ENCODE measurements around the gene AGRP.

AGRP gene

GRCh38 chr16:67464565-67464964, 18.8 kb downstream of the AGRP start:
- ChIA-PET POLR2A (no interaction called here), CTCF (interaction anchor here (0.6 to 8.4 kb wide), 6 partner anchors 8 to 495 kb away, joined by 3 to 99 read pairs (median 6); no protein-coding TSS in a partner anchor)
- Histone ChIP-seq H3K4me1 (ENCODE audit: control insufficient read depth, insufficient read depth, low read length) (no peaks in the 10 kb centered on the region), H3K27ac (ENCODE audit: extremely low read depth, low read depth, low read length) (no peak overlapping the region), H3K36me3 (ENCODE audit: control insufficient read depth in 2 of 2, insufficient read depth in 1 of 2, low read length in 2 of 2) (peaks cover 0 to 25% of the 10 kb centered on the region in 2 experiments; a peak in 1 of 3 replicates), H3K9me3 (ENCODE audit: control insufficient read depth, insufficient read depth, low read depth, low read length) (no peaks in the 10 kb centered on the region), H3K4me3 (ENCODE audit: low read depth, low read length) (no peak overlapping the region)
- TF ChIP-seq ZNF223 (tag by site-specific recombination; IDR thresholded peaks at IDR 0.05) (no peak), ZNF146 (tag by site-specific recombination; IDR thresholded peaks at IDR 0.05) (no peak), SP3 (tag by site-specific recombination; IDR thresholded peaks at IDR 0.05) (no peak), ZNF391 (tag by site-specific recombination; IDR thresholded peaks at IDR 0.05; ENCODE audit: borderline replicate concordance, low read depth) (no peak), YY2 (tag by site-specific recombination; IDR thresholded peaks at IDR 0.05) (no peak), ZNF544 (tag by site-specific recombination; IDR thresholded peaks at IDR 0.05) (no peak), HOXA7 (CRISPR knock-in tag; IDR thresholded peaks at IDR 0.05; ENCODE audit: borderline replicate concordance) (no peak), ZNF555 (tag by site-specific recombination; conservative IDR thresholded peaks at IDR 0.05) (no peak), ZNF266 (tag by site-specific recombination; IDR thresholded peaks at IDR 0.05; ENCODE audit: low read depth) (no peak), ZNF707 (tag by site-specific recombination; IDR thresholded peaks at IDR 0.05) (no peak), ZNF404 (tag by site-specific recombination; IDR thresholded peaks at IDR 0.05) (no peak), ZNF140 (tag by site-specific recombination; IDR thresholded peaks at IDR 0.05) (no peak), GLIS1 (tag by site-specific recombination; IDR thresholded peaks at IDR 0.05) (no peak), ZNF184 (tag by site-specific recombination; IDR thresholded peaks at IDR 0.05) (no peak)
- TF ChIP-seq, protein P1, sequence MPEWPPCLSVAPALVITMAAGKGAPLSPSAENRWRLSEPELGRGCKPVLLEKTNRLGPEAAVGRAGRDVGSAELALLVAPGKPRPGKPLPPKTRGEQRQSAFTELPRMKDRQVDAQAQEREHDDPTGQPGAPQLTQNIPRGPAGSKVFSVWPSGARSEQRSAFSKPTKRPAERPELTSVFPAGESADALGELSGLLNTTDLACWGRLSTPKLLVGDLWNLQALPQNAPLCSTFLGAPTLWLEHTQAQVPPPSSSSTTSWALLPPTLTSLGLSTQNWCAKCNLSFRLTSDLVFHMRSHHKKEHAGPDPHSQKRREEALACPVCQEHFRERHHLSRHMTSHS (tag by site-specific recombination; IDR thresholded peaks at IDR 0.05): no peak
- TF ChIP-seq, protein P2, sequence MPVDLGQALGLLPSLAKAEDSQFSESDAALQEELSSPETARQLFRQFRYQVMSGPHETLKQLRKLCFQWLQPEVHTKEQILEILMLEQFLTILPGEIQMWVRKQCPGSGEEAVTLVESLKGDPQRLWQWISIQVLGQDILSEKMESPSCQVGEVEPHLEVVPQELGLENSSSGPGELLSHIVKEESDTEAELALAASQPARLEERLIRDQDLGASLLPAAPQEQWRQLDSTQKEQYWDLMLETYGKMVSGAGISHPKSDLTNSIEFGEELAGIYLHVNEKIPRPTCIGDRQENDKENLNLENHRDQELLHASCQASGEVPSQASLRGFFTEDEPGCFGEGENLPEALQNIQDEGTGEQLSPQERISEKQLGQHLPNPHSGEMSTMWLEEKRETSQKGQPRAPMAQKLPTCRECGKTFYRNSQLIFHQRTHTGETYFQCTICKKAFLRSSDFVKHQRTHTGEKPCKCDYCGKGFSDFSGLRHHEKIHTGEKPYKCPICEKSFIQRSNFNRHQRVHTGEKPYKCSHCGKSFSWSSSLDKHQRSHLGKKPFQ (tag by site-specific recombination; IDR thresholded peaks at IDR 0.05): no peak
- TF ChIP-seq, protein P3, sequence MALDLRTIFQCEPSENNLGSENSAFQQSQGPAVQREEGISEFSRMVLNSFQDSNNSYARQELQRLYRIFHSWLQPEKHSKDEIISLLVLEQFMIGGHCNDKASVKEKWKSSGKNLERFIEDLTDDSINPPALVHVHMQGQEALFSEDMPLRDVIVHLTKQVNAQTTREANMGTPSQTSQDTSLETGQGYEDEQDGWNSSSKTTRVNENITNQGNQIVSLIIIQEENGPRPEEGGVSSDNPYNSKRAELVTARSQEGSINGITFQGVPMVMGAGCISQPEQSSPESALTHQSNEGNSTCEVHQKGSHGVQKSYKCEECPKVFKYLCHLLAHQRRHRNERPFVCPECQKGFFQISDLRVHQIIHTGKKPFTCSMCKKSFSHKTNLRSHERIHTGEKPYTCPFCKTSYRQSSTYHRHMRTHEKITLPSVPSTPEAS (tag by site-specific recombination; IDR thresholded peaks at IDR 0.05): no peak
- TF ChIP-seq, protein P4, sequence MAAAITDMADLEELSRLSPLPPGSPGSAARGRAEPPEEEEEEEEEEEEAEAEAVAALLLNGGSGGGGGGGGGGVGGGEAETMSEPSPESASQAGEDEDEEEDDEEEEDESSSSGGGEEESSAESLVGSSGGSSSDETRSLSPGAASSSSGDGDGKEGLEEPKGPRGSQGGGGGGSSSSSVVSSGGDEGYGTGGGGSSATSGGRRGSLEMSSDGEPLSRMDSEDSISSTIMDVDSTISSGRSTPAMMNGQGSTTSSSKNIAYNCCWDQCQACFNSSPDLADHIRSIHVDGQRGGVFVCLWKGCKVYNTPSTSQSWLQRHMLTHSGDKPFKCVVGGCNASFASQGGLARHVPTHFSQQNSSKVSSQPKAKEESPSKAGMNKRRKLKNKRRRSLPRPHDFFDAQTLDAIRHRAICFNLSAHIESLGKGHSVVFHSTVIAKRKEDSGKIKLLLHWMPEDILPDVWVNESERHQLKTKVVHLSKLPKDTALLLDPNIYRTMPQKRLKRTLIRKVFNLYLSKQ (tag by site-specific recombination; IDR thresholded peaks at IDR 0.05; ENCODE audit: borderline replicate concordance): no peak

GRCh38 chr16:67463691-67464090, 19.7 kb downstream of the AGRP start:
- H3K4me1 ChIP-seq (ENCODE audit: control insufficient read depth, insufficient read depth, low read length): no peaks in the 10 kb centered on the region
- POLR2A ChIA-PET: interaction anchor here (1.3 kb wide), 1 partner anchor 17 kb away, joined by 3 read pairs; the partner anchor contains the start of gene ATP6V0D1
- H3K27ac ChIP-seq (ENCODE audit: extremely low read depth, low read depth, low read length): no peak overlapping the region
- TF ChIP-seq ZSCAN30 (tag by site-specific recombination; IDR thresholded peaks at IDR 0.05) (no peak), INSM2 (tag by site-specific recombination; IDR thresholded peaks at IDR 0.05) (no peak), ZNF626 (tag by site-specific recombination; IDR thresholded peaks at IDR 0.05) (no peak), ZNF629 (tag by site-specific recombination; IDR thresholded peaks at IDR 0.05) (no peak), ZNF132 (tag by site-specific recombination; IDR thresholded peaks at IDR 0.05; ENCODE audit: borderline replicate concordance) (no peak)
- H3K36me3 ChIP-seq (ENCODE audit: control insufficient read depth in 2 of 2, insufficient read depth in 1 of 2, low read length in 2 of 2): peaks cover 0 to 25% of the 10 kb centered on the region in 2 experiments; a peak in 1 of 3 replicates
- H3K4me3 ChIP-seq (ENCODE audit: low read depth, low read length): no peak overlapping the region
- H3K9me3 ChIP-seq (ENCODE audit: control insufficient read depth, insufficient read depth, low read depth, low read length): no peaks in the 10 kb centered on the region
- CTCF ChIA-PET: interaction anchor here (0.5 to 8.4 kb wide), 4 partner anchors 11 to 38 kb away, joined by 3 to 99 read pairs (median 14); no protein-coding TSS in a partner anchor

Measured in HEK293 (cell line).